BJ (cell line): ENCODE results near the gene IL1RAPL1. TPM values are rescaled to one million over a fixed set of nuclear protein-coding genes. Genes with fewer than 3 reads are reported as not detected.
A peak's percentile ranks its signal among the peaks of the same experiment; 100 is the strongest.

Source experiments
- CTCF ChIA-PET: fragments of 350-600 bp; formaldehyde crosslinking; extraction: SDS; loops from one replicate; lab custom pipeline; 2021; ENCODE audit warnings: antibody characterized with exemption, inconsistent platforms; lab: Yijun Ruan, JAX
- POLR2A ChIA-PET: fragments of 300-600 bp; sonication (Branson Sonifier 250); formaldehyde crosslinking; extraction: SDS; loops from one replicate; lab custom pipeline; 2021; ENCODE audit warnings: antibody characterized with exemption; lab: Charles Lee
- DNase-seq: peaks from one replicate; pipeline ENCODE4 v3.0.0-alpha.2; 2011; ENCODE audit warnings: low read depth
- H3K27me3 ChIP-seq: 2 replicates; pipeline ENCODE4 v1.6.0; 2011; ENCODE audit warnings: low read length; ENCODE audit not compliant: control insufficient read depth, insufficient read depth
- H3K36me3 ChIP-seq: 2 replicates; pipeline ENCODE4 v1.5.1; 2011; ENCODE audit warnings: low read length; ENCODE audit not compliant: control insufficient read depth, insufficient read depth
- H3K4me3 ChIP-seq: 2 replicates; pipeline ENCODE4 v1.5.1; 2011; ENCODE audit warnings: low read depth, mild to moderate bottlenecking, control low read depth, low read length
- CTCF ChIP-seq: IDR thresholded peaks from 2 replicates; pipeline ENCODE4 v1.5.1; 2011; ENCODE audit warnings: low read depth, mild to moderate bottlenecking, control low read depth, inconsistent platforms, low read length, moderate library complexity; ENCODE audit not compliant: insufficient read depth
- polyA plus RNA-seq: library from polyadenylated mRNA; depleted of rRNA; stranded (reverse); fragments of >200 nt; gene quantifications from 2 replicates; pipeline ENCODE4 v1.2.3, GENCODE V29; 2011

The IL1RAPL1 gene
- polyA plus RNA-seq, 1 experiment: 0.02 TPM

DNA sequence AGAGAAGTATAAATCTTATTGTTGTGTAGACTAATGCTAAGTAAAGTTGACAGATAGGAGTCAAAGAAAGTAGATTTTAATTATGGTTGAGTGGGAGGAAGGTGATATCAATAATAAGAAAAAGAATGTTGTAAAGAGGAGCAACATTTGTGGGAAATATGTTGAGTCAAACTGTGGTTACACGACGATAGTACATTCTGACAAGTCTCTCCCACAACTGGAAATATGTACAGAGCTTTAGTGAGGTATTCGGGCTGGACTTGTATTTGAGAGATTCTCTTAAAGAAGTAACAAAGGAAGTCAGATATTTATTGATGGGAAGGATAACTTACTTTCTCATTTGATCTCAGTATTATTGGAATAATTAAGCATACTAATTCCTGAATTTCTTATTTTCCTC is 1102.8 kb downstream of the IL1RAPL1 start:
- no peak for DNase-seq
- no peaks in the 10 kb centered on the region for H3K36me3 ChIP-seq
- H3K4me3 ChIP-seq: no peak overlapping the region
- ChIA-PET CTCF (interaction anchor here (0.6 kb wide), 1 partner anchor 316 kb away, joined by 3 read pairs; no protein-coding TSS in a partner anchor), POLR2A (no interaction called here)
- no peak for TF ChIP-seq CTCF
- H3K27me3 ChIP-seq: no peaks in the 10 kb centered on the region

GRCh38 chrX:29691044-29691443 is 1103.8 kb downstream of the IL1RAPL1 start:
- H3K36me3 ChIP-seq: no peaks in the 10 kb centered on the region
- POLR2A ChIA-PET: no interaction called here
- H3K4me3 ChIP-seq: no peak overlapping the region
- H3K27me3 ChIP-seq: no peaks in the 10 kb centered on the region
- CTCF ChIA-PET: no interaction called here
- TF ChIP-seq CTCF: no peak
- no peak for DNase-seq

- DNase-seq: no peak
- TF ChIP-seq CTCF: no peak
- ChIA-PET CTCF (interaction anchor here (0.5 kb wide), 1 partner anchor 95 kb away, joined by 5 read pairs; no protein-coding TSS in a partner anchor), POLR2A (no interaction called here)
- Histone ChIP-seq H3K36me3 (no peaks in the 10 kb centered on the region), H3K4me3 (no peak overlapping the region), H3K27me3 (no peaks in the 10 kb centered on the region)
Observed at GRCh38 chrX:29693912-29694311, 1106.7 kb downstream of the IL1RAPL1 start.

DNA sequence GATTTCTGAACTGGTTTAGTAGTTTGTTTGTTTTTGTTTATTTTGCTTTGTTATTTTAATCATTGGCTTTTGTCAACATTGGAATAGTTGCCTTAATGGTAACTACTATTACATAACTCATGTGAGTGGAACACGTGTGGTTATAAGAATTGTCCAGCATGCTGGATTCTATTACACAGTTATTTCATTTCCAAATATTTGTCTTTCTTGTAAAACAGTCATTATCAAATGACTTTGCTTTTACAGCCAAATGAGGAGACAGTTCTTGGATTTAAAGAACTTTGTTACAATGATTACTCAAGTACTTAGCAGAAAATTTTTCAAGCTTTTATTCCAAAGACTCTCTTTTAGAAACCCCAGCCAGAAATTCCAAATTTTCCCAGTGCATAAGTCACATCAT is 1112.0 kb downstream of the IL1RAPL1 start:
- H3K27me3 ChIP-seq: no peaks in the 10 kb centered on the region
- CTCF ChIA-PET: no interaction called here
- no peak overlapping the region for H3K4me3 ChIP-seq
- peak; percentile 37 for DNase-seq
- no peaks in the 10 kb centered on the region for H3K36me3 ChIP-seq
- POLR2A ChIA-PET: interaction anchor here (0.7 kb wide), 1 partner anchor 12 kb away, joined by 3 read pairs; no protein-coding TSS in a partner anchor
- no peak for TF ChIP-seq CTCF

- no peak for TF ChIP-seq CTCF
- ChIA-PET POLR2A (no interaction called here), CTCF (no interaction called here)
- Histone ChIP-seq H3K4me3 (no peak overlapping the region), H3K27me3 (no peaks in the 10 kb centered on the region), H3K36me3 (no peaks in the 10 kb centered on the region)
- DNase-seq: no peak
Observed at GRCh38 chrX:29707088-29707487, 1119.8 kb downstream of the IL1RAPL1 start.
